Fibroblast of skin of left biceps (primary cell): ENCODE measurements around the gene ADAMTS2.

ENCODE experiments used
- DNase-seq, 2 experiments: peaks; one replicate each; pipeline ENCODE4 v3.0.0-alpha.2; 2013; ENCODE audit warnings: low read depth in 2 of 2

The ADAMTS2 gene

GRCh38 chr5:179278546-179278945 is 66.7 kb downstream of the ADAMTS2 start:
- no peak for DNase-seq

- no peak for DNase-seq
These were observed 67.1 kb downstream of the ADAMTS2 start for GRCh38 chr5:179278119-179278518.

GRCh38 chr5:179276838-179277395 is 68.3 kb downstream of the ADAMTS2 start:
- DNase-seq: no peak

- peak; percentile 58 to 60 for DNase-seq
These were observed 69.1 kb downstream of the ADAMTS2 start for GRCh38 chr5:179275941-179276837.

GRCh38 chr5:179275381-179275878 is 69.8 kb downstream of the ADAMTS2 start:
- no peak for DNase-seq

GRCh38 chr5:179274321-179275315 is 70.6 kb downstream of the ADAMTS2 start:
- no peak for DNase-seq

GRCh38 chr5:179273441-179274145 is 71.7 kb downstream of the ADAMTS2 start:
- DNase-seq: no peak

GRCh38 chr5:179273073-179273435 is 72.2 kb downstream of the ADAMTS2 start:
- no peak for DNase-seq

GRCh38 chr5:179272326-179273072 is 72.8 kb downstream of the ADAMTS2 start:
- no peak for DNase-seq

GRCh38 chr5:179271821-179272325 is 73.4 kb downstream of the ADAMTS2 start:
- DNase-seq: no peak

- DNase-seq: no peak
These were observed 73.9 kb downstream of the ADAMTS2 start for GRCh38 chr5:179271428-179271734.

- DNase-seq: peak; percentile 36 to 40
These were observed 74.5 kb downstream of the ADAMTS2 start for GRCh38 chr5:179270581-179271427.

GRCh38 chr5:179269781-179270543 is 75.3 kb downstream of the ADAMTS2 start:
- no peak for DNase-seq

- DNase-seq: no peak
These were observed 76.1 kb downstream of the ADAMTS2 start for GRCh38 chr5:179268966-179269693.

GRCh38 chr5:179268399-179268952 is 76.8 kb downstream of the ADAMTS2 start:
- DNase-seq: no peak

- DNase-seq: no peak
These were observed 77.6 kb downstream of the ADAMTS2 start for GRCh38 chr5:179267671-179268083.

- no peak for DNase-seq
These were observed 78.1 kb downstream of the ADAMTS2 start for GRCh38 chr5:179267071-179267670.
